Liver (tissue), 2 donors: ENCODE results near the gene PDE4B.

Experiments used
- RAD21 ChIP-seq, 2 donors: IDR thresholded peaks; 2 replicates each; pipeline ENCODE4 v1.6.1; 2016; ENCODE audit warnings: antibody characterized with exemption in 2 of 2, mild to moderate bottlenecking in 2 of 2
- REST ChIP-seq: IDR thresholded peaks from 2 replicates; pipeline ENCODE4 v1.6.1; 2016; ENCODE audit warnings: antibody characterized with exemption, mild to moderate bottlenecking
- donor health status: healthy.

- no peak for TF ChIP-seq REST
- no peak for TF ChIP-seq RAD21 (IDR thresholded peaks at IDR 0.05)
Observed at GRCh38 chr1:65813956-65814355, 21.3 kb downstream of the PDE4B start.
